Measurements from ENCODE around the gene IFIT3.
"Not testable (repeated sequence)": the region's sequence is repeated elsewhere in the genome, so short reads cannot be mapped to it uniquely, and the experiment has no call there.

IFIT3 gene

GRCh38 chr10:89327803-89328441, at the start of gene IFIT3:
IFIT3 (plus strand) TSS chr10:89327997; CDS start chr10:89328074, 77 bp downstream.
- no peak for DNase-seq

DNA sequence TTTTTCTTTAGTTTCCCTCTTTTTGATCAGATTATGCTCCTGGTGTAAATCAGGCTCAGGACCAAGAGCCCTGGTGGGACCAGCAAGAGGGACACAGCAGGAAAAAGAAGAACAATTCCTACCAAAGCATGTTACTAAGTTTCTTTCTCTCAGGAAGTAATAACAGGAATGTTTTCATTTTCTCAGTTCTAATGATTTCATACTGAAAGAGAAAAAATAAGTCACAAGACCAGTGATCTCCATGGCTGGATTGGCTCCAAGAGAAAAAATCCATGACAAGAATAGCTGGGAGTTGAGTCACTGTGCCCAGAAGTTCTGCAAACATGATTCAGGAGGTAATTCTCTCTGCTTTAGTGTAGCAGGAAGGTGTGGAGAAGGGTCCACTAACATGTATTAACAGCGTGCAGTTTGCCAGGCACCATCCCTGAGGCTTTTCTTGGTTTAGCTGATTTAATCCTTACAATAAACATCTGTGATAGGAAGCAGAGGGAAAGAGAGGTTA, 49.7 kb upstream of the IFIT3 start:
- no peak for DNase-seq

DNA sequence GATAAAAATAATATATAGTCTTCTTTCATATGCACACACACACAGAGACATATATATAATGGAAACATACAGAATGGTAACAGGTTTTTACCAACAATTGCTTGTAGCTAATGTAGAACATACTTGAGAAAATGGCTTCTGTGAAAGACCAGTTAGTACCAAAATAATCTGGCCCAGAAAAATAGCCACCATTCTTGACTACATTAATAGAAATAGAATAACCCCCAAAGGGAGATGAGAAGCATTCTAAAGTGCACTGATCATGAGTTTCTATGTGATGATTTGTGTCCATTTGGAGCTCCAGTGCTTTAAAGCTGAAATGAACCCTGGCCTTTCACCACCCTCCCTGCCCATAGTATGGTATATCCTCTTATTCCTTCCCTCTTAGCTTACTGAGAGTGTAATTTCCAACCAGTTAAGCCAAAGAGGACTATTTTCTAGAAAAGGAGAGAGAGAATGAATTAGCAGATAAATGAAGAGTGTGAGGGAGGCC, 48.9 kb upstream of the IFIT3 start:
- no peak for DNase-seq

DNA sequence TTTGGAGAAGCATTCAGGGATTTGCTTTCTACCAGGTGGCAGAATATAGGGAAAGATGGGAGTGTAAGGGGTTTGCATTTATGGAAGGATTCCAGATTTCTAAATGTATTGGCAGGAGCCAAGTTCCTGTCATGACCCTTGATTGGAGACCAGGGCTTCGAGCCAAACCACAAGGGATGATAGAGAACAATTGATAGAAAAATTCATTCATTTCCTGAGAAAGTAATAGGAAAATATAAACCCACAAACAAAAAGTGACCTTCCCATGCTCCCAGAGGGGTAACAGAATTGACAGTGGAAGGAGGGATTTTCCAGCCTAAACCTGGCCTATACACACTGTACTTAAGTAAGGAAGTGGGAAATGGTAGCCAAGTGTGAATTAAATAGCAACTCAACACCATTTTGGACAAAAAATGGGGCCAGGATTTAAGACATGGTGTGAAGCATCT, 48.4 kb upstream of the IFIT3 start:
- DNase-seq, result no peak

GRCh38 chr10:89280508-89280907, 47.3 kb upstream of the IFIT3 start:
- no peak for DNase-seq

GRCh38 chr10:89281606-89282395, 46.0 kb upstream of the IFIT3 start:
- DNase-seq, result no peak

GRCh38 chr10:89283025-89283935, 44.5 kb upstream of the IFIT3 start:
- no peak for DNase-seq

- DNase-seq, result no peak
These were observed 43.8 kb upstream of the IFIT3 start for GRCh38 chr10:89283936-89284475.

- not testable (repeated sequence) for DNase-seq
These were observed 43.1 kb upstream of the IFIT3 start for GRCh38 chr10:89284711-89285110.

DNA sequence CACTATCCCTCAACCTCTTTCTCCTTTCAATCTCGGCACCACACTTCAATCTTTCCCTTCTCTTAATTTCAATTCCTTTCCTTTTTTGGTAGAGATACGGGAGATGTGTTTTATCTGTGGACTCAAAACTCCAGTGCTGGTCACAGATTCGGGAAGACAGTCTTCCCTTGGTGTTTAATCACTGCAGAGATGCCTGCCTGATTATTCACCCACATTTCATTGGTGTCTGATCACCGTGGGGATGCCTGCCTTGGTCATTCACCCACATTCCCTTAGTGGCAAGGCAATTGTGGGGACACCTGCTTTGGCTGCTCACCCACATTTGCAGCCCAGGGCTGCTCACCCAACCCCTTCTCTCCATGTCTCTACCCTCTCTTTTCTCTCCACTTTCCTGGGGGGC, 42.5 kb upstream of the IFIT3 start:
- not testable (repeated sequence) for DNase-seq

- DNase-seq, result no peak
These were observed 33.0 kb upstream of the IFIT3 start for GRCh38 chr10:89294721-89295239.

DNA sequence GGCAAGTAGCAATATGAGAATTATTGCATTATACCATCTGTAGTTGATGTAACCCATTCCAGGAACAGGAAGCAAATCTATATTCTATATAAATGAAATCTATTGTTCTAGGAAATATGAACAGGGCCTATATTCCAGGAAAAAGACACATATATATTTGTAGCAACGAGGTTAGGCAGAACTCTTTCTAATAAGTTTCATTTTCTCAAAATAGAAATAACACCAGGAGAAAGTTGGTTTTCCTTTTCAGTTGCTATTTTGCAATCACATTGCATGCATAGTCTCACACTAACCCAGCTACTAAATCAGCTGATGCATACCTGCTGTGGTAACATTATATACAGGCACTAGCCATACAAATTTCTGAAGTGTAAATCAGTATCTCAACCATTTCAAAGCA, 32.2 kb upstream of the IFIT3 start:
- no peak for DNase-seq

DNA sequence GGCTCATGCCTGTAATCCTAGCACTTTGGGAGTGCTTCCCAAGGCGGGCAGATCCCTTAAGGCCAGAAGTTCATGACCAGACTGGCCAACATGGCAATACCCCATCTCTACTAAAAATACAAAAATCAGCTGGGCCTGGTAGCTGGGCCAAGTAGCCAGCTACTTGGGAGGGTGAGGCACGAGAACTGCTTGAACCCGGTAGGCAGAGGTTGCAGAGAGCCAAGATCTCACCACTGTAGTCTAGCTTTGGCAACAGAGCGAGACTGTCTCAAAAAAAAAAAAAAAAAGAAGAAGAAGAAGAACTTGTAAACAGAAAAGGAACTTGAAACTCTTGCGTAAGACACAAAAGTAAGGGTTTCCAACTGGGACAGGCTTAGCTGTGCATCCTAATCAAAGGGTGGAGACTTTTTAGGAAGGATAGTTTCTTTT, 31.6 kb upstream of the IFIT3 start:
- no peak for DNase-seq

DNA sequence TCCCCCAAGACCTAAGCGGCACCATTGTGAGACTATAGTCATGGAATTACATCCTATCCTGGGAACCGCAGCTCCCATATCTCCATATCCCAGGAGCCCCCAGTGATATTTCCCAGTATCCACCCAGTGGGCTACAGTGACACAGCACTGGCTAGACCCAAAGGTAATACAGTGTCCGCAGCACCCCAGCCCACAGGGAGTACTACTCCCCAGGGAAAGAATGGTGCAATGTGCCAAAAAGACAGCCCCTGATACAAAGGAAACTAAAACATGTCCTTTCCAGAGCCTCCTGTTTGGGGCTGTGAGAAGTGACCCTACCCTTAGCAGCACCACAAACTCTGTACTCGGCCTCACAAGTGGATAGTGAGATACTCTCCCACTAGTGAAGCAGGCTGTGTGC, 30.4 kb upstream of the IFIT3 start:
- DNase-seq, result no peak

- no peak for DNase-seq
These were observed 30.0 kb upstream of the IFIT3 start for GRCh38 chr10:89297791-89298190.

DNA sequence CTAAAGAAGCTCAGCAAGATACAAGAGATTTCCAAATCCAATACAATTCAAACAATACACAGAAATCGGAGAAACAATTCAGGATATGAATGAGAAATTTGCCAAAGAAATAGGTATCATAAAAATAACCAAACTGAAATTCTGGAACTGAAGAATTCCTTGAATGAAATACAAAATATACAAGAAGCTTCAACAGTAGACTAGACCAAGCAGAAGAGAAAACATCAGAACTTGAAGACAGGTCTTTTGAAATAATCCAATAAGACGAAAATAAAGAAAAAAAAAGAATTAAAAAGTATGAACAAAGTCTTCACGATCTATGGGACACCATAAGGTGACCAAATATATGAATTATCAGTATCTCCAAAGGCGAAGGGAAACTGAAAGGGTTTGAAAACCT, 28.8 kb upstream of the IFIT3 start:
- no peak for DNase-seq

GRCh38 chr10:89301232-89301631, 26.6 kb upstream of the IFIT3 start:
- DNase-seq, result no peak

- DNase-seq, result no peak
These were observed 25.9 kb upstream of the IFIT3 start, which contains the start of gene IFIT2 for GRCh38 chr10:89301721-89302445. IFIT2 (plus strand) TSS chr10:89302046; CDS start chr10:89302124, 78 bp downstream.

- DNase-seq, result no peak
These were observed 25.2 kb upstream of the IFIT3 start for GRCh38 chr10:89302625-89303024.

GRCh38 chr10:89303161-89303560, 24.6 kb upstream of the IFIT3 start:
- no peak for DNase-seq

DNA sequence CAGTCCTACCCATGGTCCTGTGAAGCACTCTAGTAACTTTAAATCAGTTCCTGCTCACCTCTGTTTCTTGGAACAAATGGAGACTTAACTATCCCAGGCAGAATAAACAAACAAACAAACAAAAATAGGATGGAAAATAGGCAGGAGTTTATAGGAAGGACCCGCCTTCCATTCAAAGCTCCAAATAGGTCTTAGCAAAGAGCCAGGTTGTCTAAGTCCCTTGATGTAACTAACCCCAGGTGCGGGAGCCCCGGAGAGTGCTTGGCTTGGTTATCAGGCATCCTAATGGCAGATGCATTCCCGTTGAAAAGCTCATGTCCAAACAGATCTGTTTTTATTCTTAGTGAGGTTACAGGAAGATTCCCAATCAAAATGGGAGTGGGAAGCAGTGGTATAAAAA, 23.8 kb upstream of the IFIT3 start:
- DNase-seq, result no peak

DNA sequence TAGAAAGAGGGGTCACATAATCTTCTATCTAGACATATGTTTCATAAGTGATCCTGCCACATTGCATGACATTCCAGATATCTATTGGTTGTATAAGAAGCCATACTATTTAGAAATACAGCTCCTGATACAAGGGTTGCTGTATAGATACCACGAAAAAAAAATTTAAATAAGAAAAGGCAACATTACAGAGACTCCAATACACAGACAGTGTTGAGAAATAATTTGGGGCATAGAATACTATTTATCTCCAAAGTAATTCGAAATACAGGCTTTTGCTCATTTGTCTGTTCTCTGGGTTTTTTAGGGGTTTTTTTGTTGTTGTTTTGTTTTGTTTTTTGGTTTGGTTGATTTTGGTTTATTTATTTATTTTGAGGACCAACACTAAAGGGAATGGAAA, 23.4 kb upstream of the IFIT3 start:
- no peak for DNase-seq
